Adrenal gland (tissue), 12 donors: ENCODE results near the gene UQCRC1. TPM values are rescaled to one million over a fixed set of nuclear protein-coding genes. Genes with fewer than 3 reads are reported as not detected.

Experiments used
- DNase-seq, 7 donors: peaks; one replicate each; pipeline ENCODE4 v3.0.0-alpha.2; 2019 to 2020
- H3K27ac ChIP-seq, 5 donors: fragments of 200-600 bp; sonication (generic) in 4 of 5; 1 replicate in 3 of 5; 2 replicates in 2 of 5; pipeline versions ENCODE4 v1.5.1 to v1.8.0; 2016 to 2020; ENCODE audit warnings: mild to moderate bottlenecking in 1 of 5
- H3K27me3 ChIP-seq: fragments of 200-600 bp; 2 replicates; pipeline ENCODE4 v1.8.0; 2021
- H3K36me3 ChIP-seq, 2 donors: fragments of 200-600 bp; replicated peaks in 1 of 2; 1 replicate in 1 of 2; 2 replicates in 1 of 2; pipeline versions ENCODE4 v1.5.1 to v1.8.0; 2018 to 2022
- H3K4me1 ChIP-seq, 2 donors: fragments of 200-600 bp; replicated peaks in 1 of 2; 1 replicate in 1 of 2; 2 replicates in 1 of 2; pipeline versions ENCODE4 v1.5.1 to v1.8.0; 2018 to 2021
- H3K4me3 ChIP-seq, 4 donors: fragments of 200-600 bp; sonication (generic) in 3 of 4; one replicate each; pipeline ENCODE4 v1.5.1; 2016 to 2018
- H3K9me3 ChIP-seq, 3 donors: fragments of 200-600 bp; sonication (generic) in 1 of 3; replicated peaks in 1 of 3; 1 replicate in 2 of 3; 2 replicates in 1 of 3; pipeline versions ENCODE4 v1.5.1 to v1.8.0; 2016 to 2021
- CTCF ChIP-seq, 6 experiments: fragments of 450-650 bp in 4 of 6; fragments of 200-600 bp in 2 of 6; sonication (generic) in 1 of 6; IDR thresholded peaks; 1 replicate in 5 of 6; 2 replicates in 1 of 6; pipeline versions ENCODE4 v1.5.1 to v1.8.0; 2016 to 2021; ENCODE audit warnings: antibody characterized with exemption in 6 of 6, mild to moderate bottlenecking in 2 of 6, moderate library complexity in 1 of 6
- POLR2A ChIP-seq, 2 donors: fragments of 450-650 bp; IDR thresholded peaks; one replicate each; pipeline ENCODE4 v1.6.1; 2017; ENCODE audit warnings: antibody characterized with exemption in 2 of 2, mild to moderate bottlenecking in 2 of 2, moderate library complexity in 1 of 2
- WGBS, 4 donors: extraction: QIAGEN DNeasy Blood & Tissue Kit in 2 of 4; methylation state at CpG; one replicate each; pipeline versions ENCODE4 v1.1.5 to v1.1.7; 2013 to 2017; 5-methylcytosine and 5-hydroxymethylcytosine counted together
- intact Hi-C, 2 donors: fragments of 100-400 bp; cut with DNase I; formaldehyde crosslinking; loops; one replicate each; pipeline versions ENCODE4 v1.14.1 to v1.15.0; 2022 to 2023
- polyA plus RNA-seq, 3 donors: library from polyadenylated mRNA; stranded (reverse); fragments of 200-250 nt in 2 of 3; fragments of 350-450 nt in 1 of 3; fragmentation: Illumina TruSeq in 1 of 3; extraction: RNeasy Lipid Tissue Mini Kit (QIAGEN cat#74804) in 1 of 3; gene quantifications; one replicate each; pipeline ENCODE4 v1.2.3, GENCODE V29; 2013 to 2014
- total RNA-seq, 9 donors: library from RNA; depleted of rRNA in 4 of 9; stranded (reverse); fragments of >200 nt in 4 of 9; fragments of 120-200 nt in 1 of 9; fragmentation: NEBNext Ultra II Directional in 1 of 9; extraction: Animal tissue kit (Norgen Biotek cat#: 25700) in 1 of 9; gene quantifications; one replicate each; pipeline versions ENCODE4 v1.1.0 to v1.2.4, GENCODE V29; 2013 to 2023
- donor health status: healthy with polysubstance abuse.
- donor health status: Bipolar disorder and iron deficiency.
- donor health status: DM: yes; HTN: yes; CAD: no.
- donor health status: DM: no; HTN: no; CAD: no.
- donor health status: DM: no; HTN: no; CAD: no.
- donor health status: DM: yes; HTN: yes; CAD: no.

Gene UQCRC1
- total and polyA plus RNA-seq, 12 donors = 201 to 418 (median 292) TPM

GRCh38 chr3:48588230-48588629 lies 21.2 kb downstream of the UQCRC1 start:
- Histone ChIP-seq H3K4me3 (no peak overlapping the region), H3K4me1 (no peaks in the 10 kb centered on the region), H3K9me3 (no peaks in the 10 kb centered on the region), H3K27ac (no peak overlapping the region), H3K36me3 (no peaks in the 10 kb centered on the region), H3K27me3 (no peaks in the 10 kb centered on the region)
- WGBS, 4 donors = 74 to 84% (median 77%) methylated on average over 8 to 15 of the region's 15 CpGs
- no peak for DNase-seq
- intact Hi-C loops = no loop called here
- no peak for TF ChIP-seq CTCF (IDR thresholded peaks at IDR 0.05)
- TF ChIP-seq POLR2A (IDR thresholded peaks at IDR 0.05) = no peak

- Histone ChIP-seq H3K4me3 (no peak overlapping the region), H3K36me3 (no peaks in the 10 kb centered on the region), H3K27ac (no peak overlapping the region), H3K27me3 (no peaks in the 10 kb centered on the region), H3K9me3 (no peaks in the 10 kb centered on the region), H3K4me1 (no peaks in the 10 kb centered on the region)
- DNase-seq = no peak
- TF ChIP-seq CTCF (IDR thresholded peaks at IDR 0.05) (no peak), POLR2A (IDR thresholded peaks at IDR 0.05) (no peak)
- intact Hi-C loops = no loop called here
- WGBS, 4 donors = 80 to 89% (median 87%) methylated on average over 1 to 11 of the region's 11 CpGs
Observed at GRCh38 chr3:48587686-48588085, 21.8 kb downstream of the UQCRC1 start.

- DNase-seq = no peak
- no peak overlapping the region for H3K27ac ChIP-seq
- H3K9me3 ChIP-seq = no peaks in the 10 kb centered on the region
- H3K4me3 ChIP-seq = no peak overlapping the region
- 80 to 89% (median 85%) methylated on average over 8 of the region's 8 CpGs for WGBS, 4 donors
- no peaks in the 10 kb centered on the region for H3K36me3 ChIP-seq
- H3K27me3 ChIP-seq = no peaks in the 10 kb centered on the region
- intact Hi-C loops = no loop called here
- TF ChIP-seq CTCF (IDR thresholded peaks at IDR 0.05) = no peak
- no peak for TF ChIP-seq POLR2A (IDR thresholded peaks at IDR 0.05)
- no peaks in the 10 kb centered on the region for H3K4me1 ChIP-seq
Observed at GRCh38 chr3:48585411-48585810, 24.0 kb downstream of the UQCRC1 start.

GRCh38 chr3:48584836-48585235 lies 24.6 kb downstream of the UQCRC1 start:
- WGBS, 4 donors = 73 to 100% (median 89%) methylated on average over 1 to 9 of the region's 9 CpGs
- H3K4me1 ChIP-seq = no peaks in the 10 kb centered on the region
- no peak overlapping the region for H3K27ac ChIP-seq
- no peaks in the 10 kb centered on the region for H3K36me3 ChIP-seq
- no peak overlapping the region for H3K4me3 ChIP-seq
- no peak for TF ChIP-seq CTCF (IDR thresholded peaks at IDR 0.05)
- TF ChIP-seq POLR2A (IDR thresholded peaks at IDR 0.05) = no peak
- H3K9me3 ChIP-seq = no peaks in the 10 kb centered on the region
- intact Hi-C loops = no loop called here
- no peaks in the 10 kb centered on the region for H3K27me3 ChIP-seq
- no peak for DNase-seq
